Tibial nerve (tissue), 4 donors: ENCODE data around the gene AKT1. TPM values are rescaled to one million over a fixed set of nuclear protein-coding genes. Genes with fewer than 3 reads are reported as not detected.

Source experiments
- DNase-seq, 2 donors: peaks; one replicate each; pipeline ENCODE4 v3.0.0-alpha.2; 2019; ENCODE audit warnings: low spot score in 2 of 2
- H3K27ac ChIP-seq, 4 donors: fragments of 200-600 bp; sonication (generic) in 3 of 4; one replicate each; pipeline ENCODE4 v1.5.1; 2017 to 2019; ENCODE audit warnings: mild to moderate bottlenecking in 1 of 4
- H3K27me3 ChIP-seq, 2 donors: fragments of 200-600 bp; sonication (generic) in 1 of 2; one replicate each; pipeline versions ENCODE4 v1.5.1 to v1.6.0; 2017 to 2019
- H3K36me3 ChIP-seq, 3 donors: fragments of 200-600 bp; sonication (generic); one replicate each; pipeline ENCODE4 v1.5.1; 2018 to 2019
- H3K4me1 ChIP-seq, 4 donors: fragments of 200-600 bp; sonication (generic) in 3 of 4; one replicate each; pipeline ENCODE4 v1.5.1; 2017 to 2019
- H3K4me3 ChIP-seq, 4 donors: fragments of 200-600 bp; sonication (generic) in 3 of 4; one replicate each; pipeline ENCODE4 v1.5.1; 2017 to 2019; ENCODE audit warnings: mild to moderate bottlenecking in 1 of 4, moderate library complexity in 1 of 4
- H3K9me3 ChIP-seq, 4 donors: fragments of 200-600 bp; sonication (generic) in 3 of 4; one replicate each; pipeline ENCODE4 v1.5.1; 2017 to 2019
- EP300 ChIP-seq, 2 donors: sonication (generic); formaldehyde crosslinking; IDR thresholded peaks; one replicate each; pipeline ENCODE4 v1.6.1; 2017; ENCODE audit warnings: antibody characterized with exemption in 2 of 2, mild to moderate bottlenecking in 1 of 2
- POLR2A ChIP-seq, 2 donors: fragments of 450-650 bp; IDR thresholded peaks; one replicate each; pipeline ENCODE4 v1.6.1; 2017; ENCODE audit warnings: antibody characterized with exemption in 2 of 2, mild to moderate bottlenecking in 2 of 2, moderate library complexity in 2 of 2
- WGBS, 2 donors: methylation state at CpG; one replicate each; pipeline ENCODE4 v1.1.5; 2018; 5-methylcytosine and 5-hydroxymethylcytosine counted together
- total RNA-seq, 4 donors: library from RNA; depleted of rRNA; stranded (reverse); fragments of >200 nt; gene quantifications; one replicate each; pipeline ENCODE4 v1.1.0, GENCODE V29; 2016
- TF ChIP-seq, protein P1 (sequence below), 5 experiments: fragments of 200-600 bp in 3 of 5; fragments of 450-650 bp in 2 of 5; sonication (generic) in 3 of 5; IDR thresholded peaks; one replicate each; pipeline ENCODE4 v1.5.1; 2016 to 2019; ENCODE audit warnings: antibody characterized with exemption in 5 of 5, mild to moderate bottlenecking in 3 of 5, moderate library complexity in 2 of 5

AKT1 gene
- total RNA-seq, 4 donors from 2014 or later = 130 to 199 (median 144) TPM

DNA sequence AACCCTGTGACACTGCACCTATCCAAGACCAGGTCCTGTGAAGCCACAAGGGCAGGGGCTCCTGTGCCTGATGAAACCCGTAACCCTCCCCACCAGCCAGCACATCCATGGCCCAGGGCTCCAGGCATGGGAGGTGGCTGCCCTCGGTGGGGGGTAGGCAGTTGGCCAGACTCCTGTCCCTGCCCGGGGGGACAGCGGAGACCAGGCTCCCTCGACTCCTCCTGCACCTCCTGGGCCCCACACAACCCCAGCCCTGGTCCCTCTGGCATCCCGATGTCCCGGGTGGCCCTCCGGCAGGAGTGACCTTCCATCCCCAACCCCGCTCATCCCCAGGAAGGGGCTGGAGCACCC, 11.4 kb downstream of the AKT1 start:
- H3K27ac ChIP-seq = peak overlapping the region in 2 of 4 donors; percentile 72 to 80
- DNase-seq = no peak

DNA sequence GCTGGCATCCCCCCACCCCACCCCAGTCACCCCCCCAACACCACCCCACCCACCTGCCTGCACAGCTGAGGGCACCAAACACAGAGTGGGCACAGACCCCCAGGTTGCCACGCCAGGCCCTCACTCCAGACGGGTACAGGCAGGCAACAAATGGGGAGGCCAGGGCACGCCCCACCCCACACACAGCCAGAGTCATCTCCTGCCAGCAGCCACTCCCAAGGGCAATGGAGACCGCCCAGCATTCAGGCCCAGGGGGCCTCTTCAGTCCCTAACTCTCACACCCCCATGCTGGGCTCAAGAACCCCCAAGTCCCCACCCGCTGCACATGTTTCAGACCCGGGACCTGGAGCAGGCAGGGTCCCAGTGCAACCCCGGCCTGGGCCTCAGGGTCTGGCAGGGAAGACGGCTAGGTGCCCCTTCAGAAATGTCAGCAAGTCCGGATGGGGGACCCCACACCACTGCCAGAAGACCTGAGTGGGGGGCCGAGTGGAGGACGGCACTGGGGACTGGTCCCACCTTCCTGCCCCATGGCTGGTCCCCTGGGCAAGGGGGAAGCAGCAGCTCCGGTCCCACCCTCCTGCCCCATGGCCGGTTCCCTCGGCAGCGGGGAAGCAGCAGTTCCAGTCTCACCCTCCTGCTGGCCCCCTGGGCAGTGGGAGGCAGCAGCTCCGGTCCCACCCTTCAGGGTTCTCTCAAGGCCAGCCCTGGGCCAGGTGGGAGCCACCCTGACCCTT, 11.9 kb downstream of the AKT1 start:
- TF ChIP-seq EP300 (IDR thresholded peaks at IDR 0.05) (no peak), POLR2A (IDR thresholded peaks at IDR 0.05) (no peak)
- TF ChIP-seq, protein P1, sequence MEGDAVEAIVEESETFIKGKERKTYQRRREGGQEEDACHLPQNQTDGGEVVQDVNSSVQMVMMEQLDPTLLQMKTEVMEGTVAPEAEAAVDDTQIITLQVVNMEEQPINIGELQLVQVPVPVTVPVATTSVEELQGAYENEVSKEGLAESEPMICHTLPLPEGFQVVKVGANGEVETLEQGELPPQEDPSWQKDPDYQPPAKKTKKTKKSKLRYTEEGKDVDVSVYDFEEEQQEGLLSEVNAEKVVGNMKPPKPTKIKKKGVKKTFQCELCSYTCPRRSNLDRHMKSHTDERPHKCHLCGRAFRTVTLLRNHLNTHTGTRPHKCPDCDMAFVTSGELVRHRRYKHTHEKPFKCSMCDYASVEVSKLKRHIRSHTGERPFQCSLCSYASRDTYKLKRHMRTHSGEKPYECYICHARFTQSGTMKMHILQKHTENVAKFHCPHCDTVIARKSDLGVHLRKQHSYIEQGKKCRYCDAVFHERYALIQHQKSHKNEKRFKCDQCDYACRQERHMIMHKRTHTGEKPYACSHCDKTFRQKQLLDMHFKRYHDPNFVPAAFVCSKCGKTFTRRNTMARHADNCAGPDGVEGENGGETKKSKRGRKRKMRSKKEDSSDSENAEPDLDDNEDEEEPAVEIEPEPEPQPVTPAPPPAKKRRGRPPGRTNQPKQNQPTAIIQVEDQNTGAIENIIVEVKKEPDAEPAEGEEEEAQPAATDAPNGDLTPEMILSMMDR (IDR thresholded peaks at IDR 0.05) = no peak
- Histone ChIP-seq H3K27ac (peak overlapping the region in 2 of 4 donors; percentile 72 to 80), H3K27me3 (no peaks in the 10 kb centered on the region), H3K9me3 (no peaks in the 10 kb centered on the region), H3K4me1 (peaks cover 0 to 70% (median 32%) of the 10 kb centered on the region in 4 donors), H3K4me3 (no peak overlapping the region), H3K36me3 (peaks cover 0 to 47% (median 0%) of the 10 kb centered on the region in 3 donors)
- DNase-seq = no peak
- WGBS, 2 donors = 71 to 75% methylated on average over 12 to 13 of the region's 16 CpGs

More for the DNA sequence above, 11.4 kb downstream of the AKT1 start:
- WGBS, 2 donors = 88 to 93% methylated on average over 5 of the region's 9 CpGs
- H3K36me3 ChIP-seq = peaks cover 0 to 47% (median 0%) of the 10 kb centered on the region in 3 donors
- H3K9me3 ChIP-seq = no peaks in the 10 kb centered on the region
- no peak overlapping the region for H3K4me3 ChIP-seq
- H3K4me1 ChIP-seq = peaks cover 0 to 76% (median 34%) of the 10 kb centered on the region in 4 donors
- H3K27me3 ChIP-seq = no peaks in the 10 kb centered on the region
- TF ChIP-seq, protein P1 (IDR thresholded peaks at IDR 0.05) = no peak

DNA sequence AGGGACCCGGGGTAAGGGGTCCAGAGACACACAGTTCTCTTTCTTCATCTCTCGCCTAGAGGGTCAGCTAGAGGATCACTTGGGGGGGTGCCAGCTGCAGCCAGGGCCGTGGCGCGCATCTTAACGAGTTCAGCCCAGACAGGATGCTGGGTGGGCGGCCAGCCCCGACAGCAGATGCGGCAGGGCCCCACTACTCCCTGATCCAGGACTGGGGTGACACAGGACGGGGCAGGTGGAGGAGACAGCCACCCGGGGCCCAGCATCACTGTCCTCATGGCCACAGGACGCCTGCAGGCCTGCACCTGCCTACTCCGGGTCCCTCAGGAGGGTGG, 12.8 kb downstream of the AKT1 start:
- peak overlapping the region in 2 of 4 donors; percentile 17 to 66 for H3K27ac ChIP-seq
- DNase-seq = no peak
- 54 to 67% methylated on average over 12 to 13 of the region's 13 CpGs for WGBS, 2 donors
- H3K4me3 ChIP-seq = no peak overlapping the region
- H3K36me3 ChIP-seq = peaks cover 0 to 50% (median 0%) of the 10 kb centered on the region in 3 donors
- no peaks in the 10 kb centered on the region for H3K27me3 ChIP-seq
- no peak for TF ChIP-seq POLR2A (IDR thresholded peaks at IDR 0.05)
- no peak for TF ChIP-seq EP300 (IDR thresholded peaks at IDR 0.05)
- TF ChIP-seq, protein P1 (IDR thresholded peaks at IDR 0.05) = no peak
- H3K4me1 ChIP-seq = peaks cover 0 to 62% (median 23%) of the 10 kb centered on the region in 4 donors
- H3K9me3 ChIP-seq = no peaks in the 10 kb centered on the region

DNA sequence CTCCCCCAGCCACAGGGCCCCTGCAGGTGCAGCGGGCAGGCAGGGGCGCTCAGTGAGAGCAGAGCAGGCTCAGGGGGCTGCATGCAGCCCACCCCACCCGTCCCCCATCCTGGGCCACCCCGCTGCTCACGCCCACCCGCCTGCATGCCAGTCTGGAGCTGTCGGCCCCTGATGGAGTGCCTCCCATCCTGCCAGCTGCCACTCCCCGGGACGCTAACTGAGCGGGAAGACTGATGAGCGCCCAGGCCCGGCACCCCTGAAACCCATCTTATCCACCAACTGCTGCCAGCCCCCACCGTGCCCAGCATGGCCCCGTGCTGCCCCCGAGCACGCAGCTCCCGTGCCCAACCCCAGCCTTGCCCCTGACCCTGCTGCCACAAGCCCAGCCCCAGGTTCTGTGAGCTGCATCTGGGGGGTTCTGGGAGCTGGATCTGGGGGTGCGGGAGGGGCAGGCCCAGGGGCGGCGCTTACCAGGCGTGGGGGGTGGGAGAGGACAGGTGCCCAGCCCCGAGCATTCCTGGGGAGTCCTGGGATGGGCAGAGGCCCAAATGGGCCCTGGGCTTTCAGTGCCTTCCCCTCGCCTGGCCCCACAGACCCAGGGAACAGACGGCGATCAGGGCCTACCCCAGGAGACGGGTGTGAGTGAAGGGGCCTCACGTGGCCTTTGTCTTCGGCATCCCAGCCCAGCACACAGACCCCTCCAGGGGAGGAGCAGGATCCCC, 13.3 kb downstream of the AKT1 start:
- no peaks in the 10 kb centered on the region for H3K27me3 ChIP-seq
- no peak for TF ChIP-seq POLR2A (IDR thresholded peaks at IDR 0.05)
- TF ChIP-seq, protein P1 (IDR thresholded peaks at IDR 0.05) = no peak
- no peak for TF ChIP-seq EP300 (IDR thresholded peaks at IDR 0.05)
- 71 to 73% methylated on average over 21 to 27 of the region's 28 CpGs for WGBS, 2 donors
- H3K27ac ChIP-seq = peak overlapping the region in 2 of 4 donors; percentile 17 to 66
- no peak overlapping the region for H3K4me3 ChIP-seq
- DNase-seq = no peak
- no peaks in the 10 kb centered on the region for H3K9me3 ChIP-seq
- peaks cover 0 to 56% (median 19%) of the 10 kb centered on the region in 4 donors for H3K4me1 ChIP-seq
- peaks cover 0 to 53% (median 0%) of the 10 kb centered on the region in 3 donors for H3K36me3 ChIP-seq
